HG02970 (cell line): ENCODE data around the gene THSD4.
"Not testable (repeated sequence)": the region's sequence is repeated elsewhere in the genome, so short reads cannot be mapped to it uniquely, and the experiment has no call there.

ENCODE experiments used
- ATAC-seq: cut with Tn5 transposase; IDR thresholded peaks from one replicate; pipeline ENCODE4 v1.9.1; 2021; ENCODE audit warnings: mild to moderate bottlenecking, moderate library complexity, moderate number of reproducible peaks; ENCODE audit not compliant: unreplicated experiment, low FRiP score

Gene THSD4

GRCh38 chr15:71392861-71393283 is 277.6 kb downstream of the THSD4 start:
- no peak for ATAC-seq

- no peak for ATAC-seq
Measured at GRCh38 chr15:71393383-71393782, 278.1 kb downstream of the THSD4 start.

GRCh38 chr15:71396536-71397125 is 281.4 kb downstream of the THSD4 start:
- ATAC-seq = no peak

GRCh38 chr15:71397377-71397776 is 282.1 kb downstream of the THSD4 start:
- no peak for ATAC-seq

- no peak for ATAC-seq
Measured at GRCh38 chr15:71400294-71400693, 285.0 kb downstream of the THSD4 start.

- not testable (repeated sequence) for ATAC-seq
Measured at GRCh38 chr15:71401728-71402127, 286.5 kb downstream of the THSD4 start.

- ATAC-seq = no peak
Measured at GRCh38 chr15:71409541-71409940, 294.3 kb downstream of the THSD4 start.

GRCh38 chr15:71410347-71410746 is 295.1 kb downstream of the THSD4 start:
- no peak for ATAC-seq

GRCh38 chr15:71411538-71412482 is 296.5 kb downstream of the THSD4 start:
- ATAC-seq = no peak

- ATAC-seq = no peak
Measured at GRCh38 chr15:71413419-71413818, 298.1 kb downstream of the THSD4 start.

GRCh38 chr15:71414853-71415252 is 299.6 kb downstream of the THSD4 start:
- ATAC-seq = no peak

- ATAC-seq = no peak
Measured at GRCh38 chr15:71422530-71423259, 307.4 kb downstream of the THSD4 start.

GRCh38 chr15:71424765-71425164 is 309.5 kb downstream of the THSD4 start:
- ATAC-seq = no peak

GRCh38 chr15:71425388-71425787 is 310.1 kb downstream of the THSD4 start:
- ATAC-seq = no peak

- ATAC-seq = no peak
Measured at GRCh38 chr15:71426792-71427191, 311.5 kb downstream of the THSD4 start.

- ATAC-seq = no peak
Measured at GRCh38 chr15:71430782-71431181, 315.5 kb downstream of the THSD4 start.

- no peak for ATAC-seq
Measured at GRCh38 chr15:71431343-71432336, 316.4 kb downstream of the THSD4 start.

- ATAC-seq = no peak
Measured at GRCh38 chr15:71433402-71433801, 318.1 kb downstream of the THSD4 start.

- no peak for ATAC-seq
Measured at GRCh38 chr15:71434774-71435173, 319.5 kb downstream of the THSD4 start.

GRCh38 chr15:71435552-71435951 is 320.3 kb downstream of the THSD4 start:
- no peak for ATAC-seq
